K562 (cell line): ENCODE results near the gene NOX5. TPM values are rescaled to one million over a fixed set of nuclear protein-coding genes. Genes with fewer than 3 reads are reported as not detected.

Experiments
- ARNT ChIP-seq, 2 experiments: fragments of 450-650 bp; IDR thresholded peaks; 2 replicates each; pipeline ENCODE4 v1.6.1; 2016; ENCODE audit warnings: mild to moderate bottlenecking in 1 of 2
- ASH1L ChIP-seq: fragments of 450-650 bp; IDR thresholded peaks from 2 replicates; pipeline ENCODE4 v1.6.1; 2018; ENCODE audit warnings: borderline replicate concordance, mild to moderate bottlenecking, low read depth; ENCODE audit not compliant: partially characterized antibody
- E2F4 ChIP-seq: sonication (generic); formaldehyde crosslinking; IDR thresholded peaks from 2 replicates; pipeline ENCODE4 v1.8.0; 2022; ENCODE audit warnings: mild to moderate bottlenecking, low read depth, missing genetic modification reagents
- HDAC1 ChIP-seq, 2 experiments: fragments of 450-650 bp; IDR thresholded peaks; 2 replicates each; pipeline ENCODE4 v1.6.1; 2016 to 2017; ENCODE audit warnings: inconsistent platforms in 1 of 2, mild to moderate bottlenecking in 1 of 2, moderate library complexity in 1 of 2
- ZC3H11A ChIP-seq: IDR thresholded peaks from 2 replicates; pipeline ENCODE4 v1.6.1; 2012; ENCODE audit warnings: low read depth, low read length, improper control_type of control experiment
- ZNF146 ChIP-seq: IDR thresholded peaks from one replicate; pipeline ENCODE4 v1.6.1; 2018; ENCODE audit warnings: missing compliant biosample characterization; ENCODE audit not compliant: unreplicated experiment
- ZNF24 ChIP-seq: fragments of 450-650 bp; IDR thresholded peaks from 2 replicates; pipeline ENCODE4 v1.6.1; 2016
- ZNF512 ChIP-seq: IDR thresholded peaks from 2 replicates; pipeline ENCODE4 v1.6.1; 2016; ENCODE audit warnings: missing genetic modification characterization, missing compliant biosample characterization
- ZNF561 ChIP-seq: fragments of 450-650 bp; formaldehyde crosslinking; conservative IDR thresholded peaks from 2 replicates; pipeline ENCODE4 v1.4.0; 2020; ENCODE audit warnings: mild to moderate bottlenecking, moderate library complexity
- ZNF77 ChIP-seq: fragments of 250-450 bp; sonication (Bioruptor Pico); IDR thresholded peaks from 2 replicates; pipeline ENCODE4 v1.5.0; 2020
- ZSCAN32 ChIP-seq: fragments of 450-650 bp; formaldehyde crosslinking; IDR thresholded peaks from 2 replicates; pipeline ENCODE4 v1.4.0; 2020; ENCODE audit warnings: mild to moderate bottlenecking, moderate library complexity
- polyA plus RNA-seq, 8 experiments: library from polyadenylated mRNA; depleted of rRNA in 4 of 8; stranded (reverse) in 5 of 8; unstranded in 3 of 8; fragments of >200 nt; fragmentation: Nextera tagmentation in 2 of 8; fragmentation: Illumina TruSeq in 1 of 8; extraction: Ambion mirVana in 2 of 8; extraction: Trizol in 1 of 8; gene quantifications; 2 replicates each; pipeline versions ENCODE4 v1.2.1 to v1.2.3, GENCODE V29; 2011 to 2014; ENCODE audit warnings: inconsistent platforms in 1 of 8, missing spikeins in 1 of 8
- total RNA-seq, 7 experiments: library from RNA; depleted of rRNA in 6 of 7; stranded (reverse); fragments of >200 nt in 6 of 7; fragmentation: Illumina TruSeq in 2 of 7; extraction: Trizol in 2 of 7; gene quantifications; 2 replicates each; pipeline versions ENCODE4 v1.2.1 to v1.2.3, GENCODE V29; 2011 to 2021; ENCODE audit warnings: low replicate concordance in 1 of 7
- TF ChIP-seq, protein P1 (sequence below): fragments of 450-650 bp; IDR thresholded peaks from 2 replicates; pipeline ENCODE4 v1.6.1; 2016; ENCODE audit warnings: mild to moderate bottlenecking, moderate library complexity

Gene NOX5
- total and polyA plus RNA-seq, 9 of the 15 experiments (the other 6 are each of a cell fraction or from before 2014, with no cell fraction given) = 0.01 TPM; not detected in 8

DNA sequence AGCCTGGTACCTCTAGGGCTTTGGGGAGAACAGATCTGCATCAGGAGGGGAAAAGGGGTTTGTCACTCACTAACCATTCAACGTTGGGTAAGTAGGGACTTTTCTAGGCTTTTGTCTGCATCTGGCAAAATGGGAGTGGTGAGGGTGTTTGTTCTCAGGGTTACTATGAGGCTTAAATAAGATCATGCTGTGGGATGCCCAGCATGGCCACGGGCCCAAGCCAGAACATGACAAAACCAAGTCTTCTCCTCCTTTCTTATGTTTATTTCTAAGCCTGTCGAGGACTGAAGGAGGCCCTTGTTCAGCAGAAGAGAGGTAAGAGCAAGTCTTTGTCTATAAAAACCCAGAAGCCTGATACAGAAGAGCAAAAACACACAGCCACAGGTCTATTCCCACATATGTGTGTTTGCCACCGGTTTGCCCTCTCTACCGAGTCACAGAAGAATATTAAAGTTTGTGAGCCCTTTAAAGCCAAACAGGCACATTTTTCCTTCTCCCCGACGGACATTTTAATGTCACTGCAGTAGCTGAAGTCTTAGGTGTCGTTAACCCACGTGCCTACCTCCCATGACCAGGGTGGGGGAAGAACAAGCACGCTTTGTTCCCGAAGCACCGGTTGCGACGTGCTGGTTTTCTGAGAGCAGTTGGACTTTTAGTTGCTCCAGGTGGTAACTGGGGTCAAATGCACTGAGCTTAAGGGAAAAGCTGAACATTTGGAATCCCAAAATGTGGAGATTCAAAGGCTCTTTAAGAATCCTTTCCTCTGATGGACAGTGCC, 72.1 kb downstream of the NOX5 start (continued):
- TF ChIP-seq ZNF512 (no peak), ZNF24 (no peak), ZNF561 (CRISPR knock-in tag) (no peak), ARNT (IDR thresholded peaks at IDR 0.05) (no peak), ZNF146 (no peak), ZC3H11A (no peak), HDAC1 (IDR thresholded peaks at IDR 0.05) (no peak), ASH1L (no peak), ZSCAN32 (CRISPR knock-in tag) (no peak), E2F4 (CRISPR knock-in tag) (no peak), ZNF77 (no peak)
- TF ChIP-seq, protein P1, sequence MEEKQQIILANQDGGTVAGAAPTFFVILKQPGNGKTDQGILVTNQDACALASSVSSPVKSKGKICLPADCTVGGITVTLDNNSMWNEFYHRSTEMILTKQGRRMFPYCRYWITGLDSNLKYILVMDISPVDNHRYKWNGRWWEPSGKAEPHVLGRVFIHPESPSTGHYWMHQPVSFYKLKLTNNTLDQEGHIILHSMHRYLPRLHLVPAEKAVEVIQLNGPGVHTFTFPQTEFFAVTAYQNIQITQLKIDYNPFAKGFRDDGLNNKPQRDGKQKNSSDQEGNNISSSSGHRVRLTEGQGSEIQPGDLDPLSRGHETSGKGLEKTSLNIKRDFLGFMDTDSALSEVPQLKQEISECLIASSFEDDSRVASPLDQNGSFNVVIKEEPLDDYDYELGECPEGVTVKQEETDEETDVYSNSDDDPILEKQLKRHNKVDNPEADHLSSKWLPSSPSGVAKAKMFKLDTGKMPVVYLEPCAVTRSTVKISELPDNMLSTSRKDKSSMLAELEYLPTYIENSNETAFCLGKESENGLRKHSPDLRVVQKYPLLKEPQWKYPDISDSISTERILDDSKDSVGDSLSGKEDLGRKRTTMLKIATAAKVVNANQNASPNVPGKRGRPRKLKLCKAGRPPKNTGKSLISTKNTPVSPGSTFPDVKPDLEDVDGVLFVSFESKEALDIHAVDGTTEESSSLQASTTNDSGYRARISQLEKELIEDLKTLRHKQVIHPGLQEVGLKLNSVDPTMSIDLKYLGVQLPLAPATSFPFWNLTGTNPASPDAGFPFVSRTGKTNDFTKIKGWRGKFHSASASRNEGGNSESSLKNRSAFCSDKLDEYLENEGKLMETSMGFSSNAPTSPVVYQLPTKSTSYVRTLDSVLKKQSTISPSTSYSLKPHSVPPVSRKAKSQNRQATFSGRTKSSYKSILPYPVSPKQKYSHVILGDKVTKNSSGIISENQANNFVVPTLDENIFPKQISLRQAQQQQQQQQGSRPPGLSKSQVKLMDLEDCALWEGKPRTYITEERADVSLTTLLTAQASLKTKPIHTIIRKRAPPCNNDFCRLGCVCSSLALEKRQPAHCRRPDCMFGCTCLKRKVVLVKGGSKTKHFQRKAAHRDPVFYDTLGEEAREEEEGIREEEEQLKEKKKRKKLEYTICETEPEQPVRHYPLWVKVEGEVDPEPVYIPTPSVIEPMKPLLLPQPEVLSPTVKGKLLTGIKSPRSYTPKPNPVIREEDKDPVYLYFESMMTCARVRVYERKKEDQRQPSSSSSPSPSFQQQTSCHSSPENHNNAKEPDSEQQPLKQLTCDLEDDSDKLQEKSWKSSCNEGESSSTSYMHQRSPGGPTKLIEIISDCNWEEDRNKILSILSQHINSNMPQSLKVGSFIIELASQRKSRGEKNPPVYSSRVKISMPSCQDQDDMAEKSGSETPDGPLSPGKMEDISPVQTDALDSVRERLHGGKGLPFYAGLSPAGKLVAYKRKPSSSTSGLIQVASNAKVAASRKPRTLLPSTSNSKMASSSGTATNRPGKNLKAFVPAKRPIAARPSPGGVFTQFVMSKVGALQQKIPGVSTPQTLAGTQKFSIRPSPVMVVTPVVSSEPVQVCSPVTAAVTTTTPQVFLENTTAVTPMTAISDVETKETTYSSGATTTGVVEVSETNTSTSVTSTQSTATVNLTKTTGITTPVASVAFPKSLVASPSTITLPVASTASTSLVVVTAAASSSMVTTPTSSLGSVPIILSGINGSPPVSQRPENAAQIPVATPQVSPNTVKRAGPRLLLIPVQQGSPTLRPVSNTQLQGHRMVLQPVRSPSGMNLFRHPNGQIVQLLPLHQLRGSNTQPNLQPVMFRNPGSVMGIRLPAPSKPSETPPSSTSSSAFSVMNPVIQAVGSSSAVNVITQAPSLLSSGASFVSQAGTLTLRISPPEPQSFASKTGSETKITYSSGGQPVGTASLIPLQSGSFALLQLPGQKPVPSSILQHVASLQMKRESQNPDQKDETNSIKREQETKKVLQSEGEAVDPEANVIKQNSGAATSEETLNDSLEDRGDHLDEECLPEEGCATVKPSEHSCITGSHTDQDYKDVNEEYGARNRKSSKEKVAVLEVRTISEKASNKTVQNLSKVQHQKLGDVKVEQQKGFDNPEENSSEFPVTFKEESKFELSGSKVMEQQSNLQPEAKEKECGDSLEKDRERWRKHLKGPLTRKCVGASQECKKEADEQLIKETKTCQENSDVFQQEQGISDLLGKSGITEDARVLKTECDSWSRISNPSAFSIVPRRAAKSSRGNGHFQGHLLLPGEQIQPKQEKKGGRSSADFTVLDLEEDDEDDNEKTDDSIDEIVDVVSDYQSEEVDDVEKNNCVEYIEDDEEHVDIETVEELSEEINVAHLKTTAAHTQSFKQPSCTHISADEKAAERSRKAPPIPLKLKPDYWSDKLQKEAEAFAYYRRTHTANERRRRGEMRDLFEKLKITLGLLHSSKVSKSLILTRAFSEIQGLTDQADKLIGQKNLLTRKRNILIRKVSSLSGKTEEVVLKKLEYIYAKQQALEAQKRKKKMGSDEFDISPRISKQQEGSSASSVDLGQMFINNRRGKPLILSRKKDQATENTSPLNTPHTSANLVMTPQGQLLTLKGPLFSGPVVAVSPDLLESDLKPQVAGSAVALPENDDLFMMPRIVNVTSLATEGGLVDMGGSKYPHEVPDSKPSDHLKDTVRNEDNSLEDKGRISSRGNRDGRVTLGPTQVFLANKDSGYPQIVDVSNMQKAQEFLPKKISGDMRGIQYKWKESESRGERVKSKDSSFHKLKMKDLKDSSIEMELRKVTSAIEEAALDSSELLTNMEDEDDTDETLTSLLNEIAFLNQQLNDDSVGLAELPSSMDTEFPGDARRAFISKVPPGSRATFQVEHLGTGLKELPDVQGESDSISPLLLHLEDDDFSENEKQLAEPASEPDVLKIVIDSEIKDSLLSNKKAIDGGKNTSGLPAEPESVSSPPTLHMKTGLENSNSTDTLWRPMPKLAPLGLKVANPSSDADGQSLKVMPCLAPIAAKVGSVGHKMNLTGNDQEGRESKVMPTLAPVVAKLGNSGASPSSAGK = no peak
